ENCODE results near the gene IL6.
"Not testable (repeated sequence)": the region's sequence is repeated elsewhere in the genome, so short reads cannot be mapped to it uniquely, and the experiment has no call there.

IL6 gene

GRCh38 chr7:22728401-22729029, 1.5 kb downstream of the IL6 start:
- no peak for DNase-seq (ENCODE audit: low read depth)

- DNase-seq (ENCODE audit: low read depth) = no peak
Observed at GRCh38 chr7:22729180-22729825, 2.3 kb downstream of the IL6 start.

DNA sequence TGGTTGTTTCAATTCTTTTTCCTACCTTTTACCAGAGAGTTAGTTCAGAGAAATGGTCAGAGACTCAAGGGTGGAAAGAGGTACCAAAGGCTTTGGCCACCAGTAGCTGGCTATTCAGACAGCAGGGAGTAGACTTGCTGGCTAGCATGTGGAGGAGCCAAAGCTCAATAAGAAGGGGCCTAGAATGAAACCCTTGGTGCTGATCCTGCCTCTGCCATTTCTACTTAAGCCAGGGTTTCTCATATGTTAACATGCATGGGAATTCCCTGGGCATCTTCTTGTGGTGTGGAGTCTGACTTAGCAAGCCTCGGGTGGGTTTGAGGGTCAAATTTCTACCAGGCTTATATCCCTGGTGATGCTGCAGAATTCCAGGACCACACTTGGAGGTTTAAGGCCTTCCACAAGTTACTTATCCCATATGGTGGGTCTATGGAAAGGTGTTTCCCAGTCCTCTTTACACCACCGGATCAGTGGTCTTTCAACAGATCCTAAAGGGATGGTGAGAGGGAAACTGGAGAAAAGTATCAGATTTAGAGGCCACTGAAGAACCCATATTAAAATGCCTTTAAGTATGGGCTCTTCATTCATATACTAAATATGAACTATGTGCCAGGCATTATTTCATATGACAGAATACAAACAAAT, 3.2 kb downstream of the IL6 start:
- no peak for DNase-seq (ENCODE audit: low read depth)

DNA sequence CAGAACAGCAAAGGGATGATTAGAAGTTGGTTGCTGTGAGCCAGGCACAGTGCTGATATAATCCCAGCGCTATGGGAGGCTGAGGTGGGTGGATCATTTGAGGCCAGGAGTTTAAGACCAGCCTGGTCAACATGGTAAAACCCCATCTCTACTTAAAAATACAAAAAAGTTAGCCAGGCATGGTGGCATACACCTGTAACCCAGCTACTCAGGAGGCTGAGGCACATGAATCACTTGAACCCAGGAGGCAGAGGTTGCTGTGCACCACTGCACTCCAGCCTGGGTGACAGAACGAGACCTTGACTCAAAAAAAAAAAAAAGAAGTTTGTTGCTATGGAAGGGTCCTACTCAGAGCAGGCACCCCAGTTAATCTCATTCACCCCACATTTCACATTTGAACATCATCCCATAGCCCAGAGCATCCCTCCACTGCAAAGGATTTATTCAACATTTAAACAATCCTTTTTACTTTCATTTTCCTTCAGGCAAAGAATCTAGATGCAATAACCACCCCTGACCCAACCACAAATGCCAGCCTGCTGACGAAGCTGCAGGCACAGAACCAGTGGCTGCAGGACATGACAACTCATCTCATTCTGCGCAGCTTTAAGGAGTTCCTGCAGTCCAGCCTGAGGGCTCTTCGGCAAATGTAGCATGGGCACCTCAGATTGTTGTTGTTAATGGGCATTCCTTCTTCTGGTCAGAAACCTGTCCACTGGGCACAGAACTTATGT, 4.1 kb downstream of the IL6 start:
- no peak for DNase-seq (ENCODE audit: low read depth)

DNA sequence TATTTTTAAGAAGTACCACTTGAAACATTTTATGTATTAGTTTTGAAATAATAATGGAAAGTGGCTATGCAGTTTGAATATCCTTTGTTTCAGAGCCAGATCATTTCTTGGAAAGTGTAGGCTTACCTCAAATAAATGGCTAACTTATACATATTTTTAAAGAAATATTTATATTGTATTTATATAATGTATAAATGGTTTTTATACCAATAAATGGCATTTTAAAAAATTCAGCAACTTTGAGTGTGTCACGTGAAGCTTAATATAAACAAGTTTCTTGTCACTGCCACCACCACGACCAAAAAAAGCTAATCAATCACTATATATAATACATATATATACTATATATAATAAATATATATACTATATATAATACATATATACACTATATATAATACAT, 4.8 kb downstream of the IL6 start:
- DNase-seq (ENCODE audit: low read depth) = no peak

DNA sequence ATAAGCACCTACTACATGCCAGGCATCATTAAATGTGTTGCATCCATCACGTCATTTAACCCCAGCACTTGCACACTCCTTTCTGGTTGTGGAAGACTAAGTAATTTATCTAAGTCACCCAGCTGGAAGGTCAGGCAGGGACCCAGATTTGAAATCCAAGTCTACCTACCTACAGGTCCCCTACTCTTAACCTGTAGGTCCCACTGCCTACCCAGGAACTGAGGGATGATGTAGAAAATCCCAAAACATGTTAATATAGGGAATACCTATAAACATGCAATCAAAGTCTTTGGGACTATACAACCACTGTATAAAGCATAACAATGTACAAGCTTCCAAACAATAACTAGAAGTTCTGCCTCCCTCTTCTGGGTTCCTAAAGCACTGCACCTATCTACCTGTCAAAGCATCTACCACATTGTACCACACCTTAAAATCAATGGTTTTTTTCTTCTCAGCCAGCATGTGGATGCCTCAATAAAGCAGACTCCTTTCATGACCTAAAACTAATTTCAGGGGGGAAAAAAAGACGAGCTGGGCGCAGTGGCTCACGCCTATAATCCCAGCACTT, 5.6 kb downstream of the IL6 start:
- DNase-seq (ENCODE audit: low read depth) = no peak

DNA sequence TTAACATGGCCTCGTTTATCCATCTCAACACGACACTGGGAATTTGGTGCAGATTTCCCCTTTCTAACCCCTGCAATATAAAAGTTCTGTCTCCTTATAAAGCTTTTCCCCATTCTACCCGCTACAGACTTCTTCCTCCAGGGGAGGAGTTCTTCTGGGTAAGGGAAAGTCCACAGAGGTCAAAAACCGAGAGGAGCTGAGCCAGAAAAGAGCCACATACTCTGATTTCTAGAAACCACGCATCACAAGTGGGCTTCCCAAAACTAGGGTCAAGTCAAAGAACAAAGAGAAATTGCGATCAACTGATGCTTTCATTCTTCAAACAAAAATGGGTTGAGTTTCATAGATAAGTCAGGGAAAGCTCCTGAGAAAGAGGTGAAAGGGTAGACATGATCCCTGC, 6.8 kb downstream of the IL6 start:
- DNase-seq (ENCODE audit: low read depth) = no peak

- DNase-seq (ENCODE audit: low read depth) = no peak
Observed at GRCh38 chr7:22743014-22743413, 16.0 kb downstream of the IL6 start.

DNA sequence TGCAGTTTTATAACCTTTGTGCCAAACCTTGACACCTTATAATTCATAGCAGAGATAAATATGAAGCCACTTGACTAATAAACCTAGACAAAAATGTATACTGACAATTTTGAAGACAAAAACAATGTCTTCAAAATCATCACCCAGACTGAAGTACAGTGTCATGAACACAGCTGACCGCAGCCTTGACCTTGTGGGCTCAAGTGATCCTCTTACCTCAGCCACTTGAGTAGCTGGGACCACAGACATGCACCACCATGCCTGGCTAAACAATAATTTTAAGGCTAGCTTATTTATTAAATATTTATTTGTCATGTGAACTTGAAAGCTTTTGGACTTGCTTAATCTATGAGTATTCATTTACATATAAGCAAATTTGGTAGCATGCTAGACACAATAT, 24.3 kb downstream of the IL6 start:
- DNase-seq (ENCODE audit: low read depth) = no peak

DNA sequence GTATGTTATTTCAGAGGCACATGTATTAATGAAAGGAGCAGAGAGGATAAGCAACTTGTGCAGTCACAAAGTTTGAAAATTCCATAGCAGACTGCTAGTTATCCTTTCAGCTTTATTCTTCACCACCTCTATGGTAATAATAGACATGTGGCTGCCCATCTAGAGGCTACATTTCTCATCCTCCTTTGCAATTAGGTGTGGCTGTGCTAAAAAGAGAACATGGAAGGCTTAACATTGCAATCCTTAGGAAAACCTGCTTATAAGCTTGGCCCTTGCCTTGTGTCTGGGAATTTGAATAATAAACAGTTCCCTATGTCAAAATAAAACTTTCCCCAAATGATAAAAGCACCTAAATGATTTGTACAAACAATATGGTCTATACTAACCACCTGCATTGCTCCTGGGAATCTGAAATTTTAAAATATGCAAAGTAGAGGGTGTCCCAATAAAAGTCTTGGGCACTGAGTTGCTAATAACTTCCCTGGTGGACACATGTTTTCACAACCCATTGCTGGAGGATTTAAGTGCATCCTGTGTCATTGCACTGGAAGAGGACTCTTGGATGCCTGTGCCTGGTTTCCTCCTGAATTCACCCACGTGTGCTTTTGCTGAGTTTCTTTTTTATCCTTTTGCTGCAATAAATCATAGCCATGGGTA, 30.5 kb downstream of the IL6 start:
- no peak for DNase-seq (ENCODE audit: low read depth)

- no peak for DNase-seq (ENCODE audit: low read depth)
Observed at GRCh38 chr7:22758576-22758975, 31.6 kb downstream of the IL6 start.

DNA sequence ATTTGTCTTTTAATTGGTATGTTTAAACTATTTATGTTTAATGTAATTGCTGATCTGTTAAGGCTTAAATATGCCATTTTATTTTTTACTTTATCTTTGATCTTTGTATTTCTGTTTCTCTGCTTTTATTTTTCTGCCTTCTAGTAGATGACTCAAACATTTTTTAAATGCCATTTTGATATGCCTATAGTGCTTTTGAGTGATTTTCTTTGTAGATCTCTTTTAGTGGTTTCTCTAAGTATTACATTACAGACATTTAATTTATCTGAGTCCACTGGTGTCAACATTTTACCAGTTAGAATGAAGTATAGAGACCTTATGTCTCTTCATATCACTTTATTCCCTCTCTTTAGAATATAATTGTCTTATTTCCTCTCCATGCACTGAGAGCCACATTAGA, 32.7 kb downstream of the IL6 start:
- no peak for DNase-seq (ENCODE audit: low read depth)

DNA sequence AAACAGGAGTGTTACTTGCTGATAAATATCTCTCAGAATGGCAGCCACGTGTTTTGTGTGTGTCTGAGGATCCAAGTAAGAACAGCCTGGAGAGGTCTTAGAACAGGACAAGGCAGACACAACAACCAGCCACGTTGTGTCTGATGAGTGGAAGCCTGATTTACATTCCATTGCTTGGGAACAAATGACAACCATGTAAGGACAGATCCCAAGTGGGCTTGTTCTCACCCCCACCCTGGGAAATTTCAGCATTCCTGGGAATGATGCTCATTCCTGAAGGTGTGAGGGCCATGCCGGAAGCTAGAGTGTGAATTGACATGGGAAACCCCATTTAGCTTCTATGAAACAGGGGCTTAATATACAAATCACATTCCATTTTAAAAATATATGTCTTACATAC, 35.9 kb downstream of the IL6 start:
- DNase-seq (ENCODE audit: low read depth) = no peak

DNA sequence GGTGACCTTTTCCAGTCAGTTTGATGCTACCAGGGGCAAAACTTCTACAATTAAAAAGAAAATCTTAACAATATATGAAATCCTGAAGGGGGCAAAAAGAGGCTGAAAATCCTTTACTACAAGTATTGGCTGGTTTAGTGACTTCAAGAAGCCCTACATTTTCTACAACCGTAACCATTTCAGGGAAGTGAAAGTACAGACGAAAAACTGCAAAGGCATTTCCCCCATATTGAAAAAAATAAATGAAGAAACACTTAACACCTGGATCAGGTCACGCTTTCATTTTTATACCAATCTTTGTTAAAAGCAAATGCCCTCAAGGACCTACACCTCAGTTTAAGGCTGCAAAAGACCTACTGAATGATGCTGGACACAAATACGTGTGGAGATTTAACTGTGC, 38.6 kb downstream of the IL6 start:
- DNase-seq (ENCODE audit: low read depth) = no peak

DNA sequence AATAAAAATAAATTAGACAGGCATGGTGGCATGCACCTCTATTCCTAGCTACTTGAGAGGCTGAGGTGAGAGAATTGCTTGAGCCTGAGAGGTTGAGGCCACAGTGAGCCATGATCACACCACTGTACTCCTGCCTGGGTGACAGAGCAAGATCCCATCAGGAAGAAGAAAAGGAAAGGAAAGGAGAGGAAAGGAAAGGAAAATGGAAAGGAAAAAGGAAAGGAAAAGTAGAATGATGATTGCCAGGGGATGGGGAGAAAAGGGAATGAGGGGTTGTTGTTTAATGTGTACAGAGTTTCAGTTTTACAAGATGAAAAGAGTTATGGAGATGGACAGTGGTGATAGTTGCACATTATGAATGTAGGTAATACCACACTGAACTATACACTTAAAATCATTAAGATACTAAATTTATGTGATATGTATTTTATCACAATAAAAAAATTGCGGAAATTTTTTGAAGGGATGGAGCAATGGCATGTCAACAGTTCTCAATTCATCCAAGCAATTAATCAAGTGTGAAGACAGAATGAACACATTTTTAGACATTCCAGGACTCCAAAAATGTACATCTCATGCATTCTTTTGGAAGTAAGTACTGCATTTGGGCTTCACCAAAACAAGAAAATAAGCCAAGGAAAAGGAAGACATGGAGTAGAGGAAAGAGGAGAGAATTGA, 44.3 kb downstream of the IL6 start:
- DNase-seq (ENCODE audit: low read depth) = no peak

DNA sequence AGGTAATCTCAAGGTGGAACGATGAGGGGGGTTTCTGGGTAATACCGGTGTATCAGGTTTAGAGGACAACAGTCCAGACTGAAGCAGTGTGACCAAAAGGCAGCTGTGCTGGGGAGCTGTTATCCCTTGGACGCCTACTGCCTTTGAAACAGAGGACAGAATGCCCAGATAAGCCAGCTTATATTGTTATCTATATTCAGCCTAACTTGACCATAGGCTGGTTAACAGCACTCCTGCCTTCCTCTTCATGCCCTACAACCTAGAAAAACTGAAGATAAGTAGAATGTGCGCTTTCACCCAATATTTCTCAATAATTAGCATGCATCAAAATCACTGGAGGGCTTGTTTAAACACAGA, 44.9 kb downstream of the IL6 start:
- no peak for DNase-seq (ENCODE audit: low read depth)

DNA sequence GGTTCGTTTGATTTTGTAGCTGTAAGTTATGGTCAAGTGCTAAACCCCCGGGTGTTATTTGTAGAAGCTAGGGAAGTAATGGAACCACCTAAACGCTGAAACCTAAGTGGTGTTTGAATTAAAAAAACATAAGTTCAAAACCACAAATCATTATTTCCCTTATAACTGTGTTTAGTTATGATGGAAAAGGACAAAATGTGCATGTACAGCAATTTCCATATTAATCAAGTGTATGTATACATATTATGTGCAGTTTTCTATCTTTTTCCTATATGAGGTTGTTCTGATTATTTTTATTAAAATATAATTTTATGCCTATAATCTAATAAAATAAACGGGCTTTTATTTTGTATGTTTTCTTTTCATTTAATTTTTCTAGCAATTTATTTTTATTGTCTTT, 45.9 kb downstream of the IL6 start:
- DNase-seq (ENCODE audit: low read depth) = no peak

GRCh38 chr7:22776964-22777363, 50.0 kb downstream of the IL6 start:
- no peak for DNase-seq (ENCODE audit: low read depth)

- not testable (repeated sequence) for DNase-seq (ENCODE audit: low read depth)
Observed at GRCh38 chr7:22779730-22780323, 52.8 kb downstream of the IL6 start.

GRCh38 chr7:22781230-22781711, 54.3 kb downstream of the IL6 start:
- DNase-seq (ENCODE audit: low read depth) = no peak
